AG04449 (cell line): ENCODE data around the gene SLC49A3.

Experiments
- CTCF ChIA-PET: fragments of 350-600 bp; formaldehyde crosslinking; extraction: SDS; loops from one replicate; lab custom pipeline; 2021; ENCODE audit warnings: antibody characterized with exemption; lab: Yijun Ruan, JAX
- POLR2A ChIA-PET: fragments of 400-600, 350-600 bp; formaldehyde crosslinking; extraction: SDS; loops from one replicate; lab custom pipeline; 2020; ENCODE audit warnings: antibody characterized with exemption, inconsistent platforms; lab: Yijun Ruan, JAX
- DNase-seq: peaks from one replicate; pipeline ENCODE4 v3.0.0-alpha.2; 2010; ENCODE audit warnings: low read depth, low spot score
- H3K4me3 ChIP-seq: 2 replicates; pipeline ENCODE4 v1.5.1; 2011; ENCODE audit warnings: low read depth, mild to moderate bottlenecking, control low read depth, low read length
- TF ChIP-seq, protein P1 (sequence below): IDR thresholded peaks from one replicate; pipeline ENCODE4 v1.5.1; 2011; ENCODE audit warnings: mild to moderate bottlenecking, moderate library complexity, low read length, control low read depth, inconsistent platforms; ENCODE audit not compliant: insufficient read depth; ENCODE audit errors: missing control alignments

SLC49A3 gene

DNA sequence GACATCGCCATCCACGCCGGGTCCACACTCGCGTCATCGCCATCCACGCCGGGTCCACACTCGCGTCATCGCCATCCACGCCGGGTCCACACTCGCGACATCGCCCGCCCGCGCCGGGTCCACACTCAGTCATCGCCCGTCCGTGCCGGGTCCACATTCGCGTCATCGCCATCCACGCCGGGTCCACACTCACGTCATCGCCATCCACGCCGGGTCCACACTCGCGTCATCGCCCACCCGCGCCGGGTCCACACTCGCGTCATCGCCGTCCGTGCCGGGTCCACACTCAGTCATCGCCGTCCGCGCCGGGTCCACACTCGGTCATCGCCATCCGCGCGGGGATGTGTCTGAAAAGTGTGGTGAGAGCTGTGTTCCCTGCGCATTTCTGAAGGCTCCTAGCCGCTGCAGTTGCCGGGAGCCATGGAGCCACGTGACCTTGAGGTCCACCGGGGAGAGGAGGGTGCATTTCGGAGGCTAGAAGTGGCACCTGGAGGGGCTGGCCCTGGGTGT lies 34.0 kb upstream of the SLC49A3 start:
- ChIA-PET POLR2A (no interaction called here), CTCF (interaction anchor here (2.3 kb wide), 1 partner anchor 19 kb away, joined by 8 read pairs; no protein-coding TSS in a partner anchor)
- no peak overlapping the region for H3K4me3 ChIP-seq
- TF ChIP-seq, protein P1, sequence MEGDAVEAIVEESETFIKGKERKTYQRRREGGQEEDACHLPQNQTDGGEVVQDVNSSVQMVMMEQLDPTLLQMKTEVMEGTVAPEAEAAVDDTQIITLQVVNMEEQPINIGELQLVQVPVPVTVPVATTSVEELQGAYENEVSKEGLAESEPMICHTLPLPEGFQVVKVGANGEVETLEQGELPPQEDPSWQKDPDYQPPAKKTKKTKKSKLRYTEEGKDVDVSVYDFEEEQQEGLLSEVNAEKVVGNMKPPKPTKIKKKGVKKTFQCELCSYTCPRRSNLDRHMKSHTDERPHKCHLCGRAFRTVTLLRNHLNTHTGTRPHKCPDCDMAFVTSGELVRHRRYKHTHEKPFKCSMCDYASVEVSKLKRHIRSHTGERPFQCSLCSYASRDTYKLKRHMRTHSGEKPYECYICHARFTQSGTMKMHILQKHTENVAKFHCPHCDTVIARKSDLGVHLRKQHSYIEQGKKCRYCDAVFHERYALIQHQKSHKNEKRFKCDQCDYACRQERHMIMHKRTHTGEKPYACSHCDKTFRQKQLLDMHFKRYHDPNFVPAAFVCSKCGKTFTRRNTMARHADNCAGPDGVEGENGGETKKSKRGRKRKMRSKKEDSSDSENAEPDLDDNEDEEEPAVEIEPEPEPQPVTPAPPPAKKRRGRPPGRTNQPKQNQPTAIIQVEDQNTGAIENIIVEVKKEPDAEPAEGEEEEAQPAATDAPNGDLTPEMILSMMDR, result no peak
- no peak for DNase-seq

DNA sequence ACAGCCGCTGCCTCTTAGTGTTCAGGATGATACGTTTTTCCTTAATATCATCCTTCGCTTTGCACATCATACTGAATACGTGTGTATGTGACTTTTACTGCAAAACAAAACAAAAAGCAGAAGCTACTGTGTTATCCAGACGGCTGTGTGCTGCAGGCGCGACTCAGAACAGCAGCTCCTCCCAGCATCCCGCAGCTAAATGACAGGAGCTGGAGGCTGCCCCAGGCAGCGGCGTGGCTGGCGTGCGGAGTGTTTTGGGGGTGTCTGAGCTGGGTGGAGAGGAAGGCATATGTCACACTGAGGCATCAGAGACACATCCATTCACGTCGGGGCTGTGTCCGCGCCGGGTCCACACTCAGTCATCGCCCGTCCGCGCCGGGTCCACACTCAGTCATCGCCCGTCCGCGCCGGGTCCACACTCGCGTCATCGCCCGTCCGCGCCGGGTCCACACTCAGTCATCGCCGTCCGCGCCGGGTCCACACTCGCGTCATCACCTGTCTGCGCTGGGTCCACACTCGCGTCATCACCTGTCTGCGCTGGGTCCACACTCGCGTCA lies 33.3 kb upstream of the SLC49A3 start:
- H3K4me3 ChIP-seq, result no peak overlapping the region
- no peak for DNase-seq
- ChIA-PET CTCF (interaction anchor here (1.3 kb wide), 1 partner anchor 20 kb away, joined by 4 read pairs; no protein-coding TSS in a partner anchor), POLR2A (no interaction called here)
- TF ChIP-seq, protein P1, result no peak

DNA sequence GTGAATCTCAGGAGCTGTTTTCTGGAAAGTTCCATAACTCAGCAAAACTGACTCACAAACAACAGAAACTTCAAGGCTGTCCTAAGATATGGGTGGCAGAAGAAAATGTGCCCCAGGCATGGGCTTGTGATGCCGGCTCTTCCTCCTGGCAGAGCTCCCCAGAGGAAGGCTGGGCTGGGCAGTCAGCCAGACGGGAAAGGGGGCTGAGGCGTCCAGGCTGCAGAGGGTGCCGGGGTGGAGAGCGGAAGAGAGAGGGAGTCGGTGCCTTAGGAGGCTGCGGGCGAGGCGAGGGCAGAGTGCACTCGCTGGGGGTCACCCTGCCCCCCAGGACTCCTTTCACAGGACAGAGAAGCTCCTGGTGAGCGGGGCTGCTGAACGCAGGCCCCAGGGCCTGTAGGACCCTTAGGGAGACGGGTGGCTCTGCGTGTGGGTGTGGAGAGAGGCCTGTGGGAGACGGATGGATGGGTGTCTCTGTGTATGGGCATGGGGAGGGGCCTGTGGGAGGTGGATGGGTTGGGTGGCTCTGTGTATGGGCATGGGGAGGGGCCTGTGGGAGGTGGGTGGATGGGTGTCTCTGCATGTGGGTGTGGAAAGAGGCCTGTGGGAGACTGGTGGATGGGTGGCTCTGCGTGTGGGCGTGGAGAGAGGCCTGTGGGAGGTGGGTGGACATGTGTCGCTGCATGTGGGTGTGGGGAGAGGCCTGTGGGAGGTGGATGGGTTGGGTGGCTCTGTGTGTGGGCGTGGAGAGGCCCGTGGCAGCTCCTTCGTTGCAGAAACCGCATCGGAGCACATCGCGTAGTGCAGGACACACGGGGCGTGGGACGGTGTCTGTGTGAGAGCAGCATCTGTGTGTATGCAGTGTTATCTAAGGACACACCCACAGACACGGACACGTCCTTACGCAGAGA lies 32.6 kb upstream of the SLC49A3 start:
- TF ChIP-seq, protein P1, result no peak
- POLR2A ChIA-PET, result no interaction called here
- no peak overlapping the region for H3K4me3 ChIP-seq
- CTCF ChIA-PET, result interaction anchor here (1.3 kb wide), 1 partner anchor 21 kb away, joined by 4 read pairs; no protein-coding TSS in a partner anchor
- no peak for DNase-seq

DNA sequence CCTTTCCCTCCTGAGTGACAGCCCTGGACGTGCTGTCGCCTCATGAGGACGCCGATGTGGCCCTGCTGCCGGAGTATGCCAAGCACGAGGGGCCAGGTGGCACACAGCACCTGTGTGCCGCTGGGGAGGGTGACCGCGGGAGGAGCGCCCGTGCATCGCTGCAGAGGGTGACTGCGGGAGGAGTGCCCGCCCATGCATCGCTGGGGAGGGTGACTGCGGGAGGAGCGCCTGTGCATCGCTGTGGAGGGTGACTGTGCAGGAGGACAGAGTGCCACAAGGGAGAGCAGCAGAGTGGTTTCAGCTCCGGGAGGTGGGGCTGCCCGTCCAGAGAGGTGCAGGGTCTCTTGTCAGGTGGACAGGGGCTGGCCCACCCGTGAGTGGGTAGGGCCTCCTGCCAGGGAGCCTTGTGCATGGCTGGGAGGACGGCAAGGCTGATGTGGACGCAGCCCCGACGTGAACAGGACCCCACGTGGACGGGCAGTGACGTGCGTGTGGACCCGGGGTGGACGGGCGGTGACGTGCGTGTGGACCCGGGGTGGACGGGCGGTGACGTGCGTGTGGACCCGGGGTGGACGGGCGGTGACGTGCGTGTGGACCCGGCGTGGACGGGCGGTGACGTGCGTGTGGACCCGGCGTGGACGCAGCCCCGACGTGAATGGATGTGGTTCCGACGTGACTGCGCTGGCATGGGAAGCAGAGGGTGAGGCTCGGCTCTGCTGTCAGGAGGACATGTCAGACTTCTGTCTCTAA lies 31.3 kb upstream of the SLC49A3 start:
- CTCF ChIA-PET, result interaction anchor here (0.7 to 1.9 kb wide), 3 partner anchors 11 to 22 kb away, joined by 3 to 7 read pairs (median 6); no protein-coding TSS in a partner anchor
- no peak overlapping the region for H3K4me3 ChIP-seq
- DNase-seq, result no peak

DNA sequence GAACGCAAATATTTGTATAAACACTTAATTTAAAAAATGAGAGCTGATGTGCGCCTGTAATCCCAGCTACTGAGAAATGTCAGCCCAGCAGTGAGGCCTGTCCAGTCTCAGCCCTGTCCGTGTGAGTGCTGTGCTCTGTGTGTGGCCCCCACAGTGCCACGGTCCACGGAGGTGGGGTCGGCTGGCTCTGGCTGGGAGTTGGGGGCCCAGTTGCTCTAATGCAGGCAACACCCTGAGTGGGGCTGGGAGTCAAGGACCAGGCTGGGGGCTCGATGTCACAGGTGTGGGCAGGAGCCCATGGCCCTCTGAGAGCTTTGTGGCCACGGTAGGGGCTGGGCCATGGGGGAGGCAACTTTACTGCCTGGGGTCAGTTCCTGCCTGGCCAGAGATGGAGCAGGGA lies 29.5 kb upstream of the SLC49A3 start:
- ChIA-PET CTCF (interaction anchor here (1.5 kb wide), 1 partner anchor 24 kb away, joined by 6 read pairs; no protein-coding TSS in a partner anchor), POLR2A (no interaction called here)
- TF ChIP-seq, protein P1, result no peak
- no peak overlapping the region for H3K4me3 ChIP-seq
- DNase-seq, result no peak

More for the DNA sequence above, 31.3 kb upstream of the SLC49A3 start:
- POLR2A ChIA-PET, result no interaction called here
- TF ChIP-seq, protein P1, result no peak
